Stimulated activated CD4-positive, alpha-beta T cell treated with anti-CD3 and anti-CD28 coated beads, Interleukin-2, amount 100 ng/mL, for 48 hours (primary cell): ENCODE data around the gene KANK3.
"Not testable (repeated sequence)": the region's sequence is repeated elsewhere in the genome, so short reads cannot be mapped to it uniquely, and the experiment has no call there.

Experiments used
- DNase-seq, 2 donors: peaks; one replicate each; pipeline ENCODE4 v3.0.0-alpha.2; 2020

Gene KANK3

DNA sequence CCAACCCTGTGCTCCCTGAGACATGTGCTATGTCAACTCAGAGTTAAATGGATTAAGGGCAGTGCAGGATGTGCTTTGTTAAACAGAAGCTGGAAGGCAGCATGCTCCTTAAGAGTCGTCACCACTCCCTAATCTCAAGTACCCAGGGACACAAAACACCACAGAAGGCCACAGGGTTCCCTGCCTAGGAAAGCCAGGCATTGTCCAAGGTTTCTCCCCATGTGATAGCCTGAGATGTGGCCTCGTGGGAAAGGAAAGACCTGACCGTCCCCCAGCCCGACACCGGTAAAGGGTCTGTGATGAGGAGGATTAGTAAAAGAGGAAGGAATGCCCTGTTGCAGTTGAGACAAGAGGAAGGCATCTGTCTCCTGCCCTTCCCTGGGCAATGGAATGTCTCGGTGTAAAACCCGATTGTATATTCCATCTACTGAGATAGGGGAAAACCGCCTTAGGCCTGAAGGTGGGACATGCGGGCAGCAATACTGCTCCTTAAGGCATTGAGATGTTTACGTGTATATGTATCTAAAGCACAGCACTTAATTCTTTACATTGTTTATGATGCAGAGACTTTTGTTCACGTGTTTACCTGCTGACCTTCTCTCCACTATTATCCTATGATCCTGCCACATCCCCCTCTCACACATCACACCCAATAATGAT lies 28.0 kb downstream of the KANK3 start:
- DNase-seq = not testable (repeated sequence)

DNA sequence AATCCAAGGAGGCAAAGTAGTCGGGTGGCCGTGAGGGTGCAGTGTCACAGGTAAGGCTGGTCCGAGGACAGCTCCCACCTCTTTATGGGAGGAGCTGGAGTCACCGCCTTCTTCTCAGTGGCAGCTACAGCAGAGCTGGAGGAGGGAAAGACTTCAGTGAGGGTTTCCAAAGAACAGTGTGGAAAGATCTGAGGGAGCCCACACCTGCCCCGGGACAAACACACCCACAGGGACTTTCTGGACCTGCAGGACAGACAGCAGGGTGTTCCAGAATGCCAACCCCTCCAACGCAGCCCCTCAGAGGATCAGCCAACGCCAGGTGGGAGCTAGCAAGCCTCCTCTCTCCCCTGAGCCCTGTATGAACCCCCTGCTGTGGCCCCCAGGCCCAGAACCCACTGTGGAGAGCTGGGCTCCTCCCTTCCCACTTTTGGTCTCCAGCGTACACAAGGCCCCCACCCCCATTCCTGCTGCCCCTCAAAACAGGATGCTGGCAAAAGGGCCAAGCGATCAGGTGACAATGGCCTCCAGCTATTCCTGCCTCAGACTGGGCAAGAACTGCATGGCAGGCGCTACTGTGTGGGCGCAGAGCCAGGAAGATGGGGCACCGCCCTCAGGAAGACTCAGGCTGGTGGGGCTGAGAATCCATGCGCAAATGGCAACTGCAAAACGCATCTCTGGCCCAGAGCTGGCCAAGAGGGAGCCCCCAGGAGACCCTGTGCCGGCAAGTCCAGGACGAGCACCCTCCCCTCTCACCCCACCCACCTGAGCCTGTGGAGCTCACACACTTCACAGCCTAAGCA lies 31.4 kb downstream of the KANK3 start:
- DNase-seq = no peak

DNA sequence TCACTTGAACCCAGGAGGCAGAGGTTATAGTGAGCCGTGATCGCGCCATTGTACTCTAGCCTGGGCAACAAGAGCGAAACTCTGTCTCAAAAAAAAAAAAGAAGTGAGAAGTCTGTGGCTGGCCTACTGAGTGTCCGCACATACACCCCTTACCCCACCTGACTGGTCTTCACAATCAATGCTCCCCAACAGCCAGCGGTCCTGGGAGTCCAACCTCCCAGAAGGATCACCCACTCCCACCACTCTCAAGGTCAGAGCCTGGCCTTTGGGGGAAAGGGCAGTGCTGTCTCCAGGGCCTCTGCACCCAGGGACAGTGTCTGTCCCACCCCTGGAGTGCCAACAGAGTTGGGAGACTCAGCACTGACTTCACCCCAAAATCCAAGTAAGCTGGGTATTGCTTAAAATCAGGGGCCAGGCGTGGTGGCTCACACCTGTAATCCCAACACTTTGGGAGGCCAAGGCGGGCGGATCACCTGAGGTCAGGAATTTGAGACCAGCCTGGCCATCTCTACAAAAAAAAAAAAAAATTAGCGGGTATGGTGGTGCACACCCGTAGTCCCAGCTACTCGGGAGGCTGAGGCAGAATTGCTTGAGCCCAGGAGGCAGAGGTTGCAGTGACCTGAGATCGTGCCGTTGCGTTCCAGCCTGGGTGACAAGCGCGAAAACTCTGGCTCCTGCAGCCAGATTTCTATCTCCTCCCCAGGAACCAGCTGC lies 32.6 kb downstream of the KANK3 start:
- DNase-seq = no peak

DNA sequence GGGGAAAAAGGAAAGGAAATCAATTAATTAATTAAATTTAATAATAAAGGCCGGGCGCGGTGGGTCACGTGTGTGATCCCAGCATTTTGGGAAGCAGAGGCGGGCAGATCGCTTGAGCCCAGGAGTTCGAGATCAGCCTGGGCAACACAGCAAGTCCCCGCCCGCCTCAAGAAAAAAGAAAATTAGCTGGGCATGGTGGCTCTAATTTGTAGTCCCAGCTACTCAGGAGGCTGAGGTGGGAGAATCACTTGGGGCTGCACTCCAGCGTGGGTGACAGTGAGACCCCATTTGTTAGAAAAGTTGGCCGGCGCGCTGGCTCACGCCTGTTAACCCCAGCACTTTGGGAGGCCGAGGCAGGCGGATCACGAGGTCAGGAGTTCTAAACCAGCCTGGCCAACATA lies 34.2 kb downstream of the KANK3 start:
- no peak for DNase-seq

DNA sequence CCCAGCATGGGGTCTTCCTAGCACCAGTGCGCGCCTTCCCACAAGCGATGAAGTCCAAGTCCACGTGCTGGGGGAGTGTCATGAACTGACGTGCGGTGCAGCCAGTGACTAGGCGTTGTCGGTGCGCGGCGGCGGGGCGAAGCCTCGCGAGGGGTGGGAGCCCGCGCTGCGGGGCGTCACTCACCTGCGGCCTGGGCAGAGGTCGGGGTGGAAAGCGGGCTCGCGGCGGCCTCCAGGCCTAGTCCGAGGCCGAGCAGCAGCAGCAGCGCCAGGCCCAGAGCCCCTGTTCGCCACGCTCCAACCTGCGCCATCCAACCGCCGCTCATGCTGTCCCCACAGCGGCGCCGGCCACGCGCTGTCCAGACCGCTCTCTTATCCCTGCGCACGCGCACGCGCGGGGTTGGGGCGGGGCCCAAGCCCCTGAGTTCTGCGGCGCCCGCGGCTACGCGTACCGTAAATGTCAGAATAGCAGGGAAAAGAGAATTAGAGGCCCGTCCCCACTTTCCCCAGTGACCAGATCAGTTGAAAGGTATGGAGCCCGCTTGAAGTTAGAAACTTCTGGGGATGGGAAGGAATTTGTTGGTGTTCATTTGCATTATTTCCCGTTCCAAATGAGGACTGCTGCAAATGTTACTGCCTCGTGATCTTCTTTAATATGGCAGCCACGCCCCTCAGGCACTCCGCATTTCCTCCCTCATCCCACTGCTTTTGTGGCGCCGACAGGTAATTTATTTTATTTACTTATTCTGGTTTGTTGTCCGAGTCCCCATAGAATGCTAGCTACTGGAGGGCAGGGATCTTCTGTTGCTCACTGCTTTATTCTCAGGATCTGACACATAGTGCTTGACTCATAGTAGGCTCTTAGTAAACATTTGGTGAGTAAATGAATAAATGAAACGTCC lies 34.8 kb downstream of the KANK3 start, which contains the start of gene CD320:
Gene CD320 (minus strand): TSS at position 394 of the 902 bp plus-strand sequence. CDS start 68 bp downstream, at position 326.
- peak; percentile 82 to 84 for DNase-seq

DNA sequence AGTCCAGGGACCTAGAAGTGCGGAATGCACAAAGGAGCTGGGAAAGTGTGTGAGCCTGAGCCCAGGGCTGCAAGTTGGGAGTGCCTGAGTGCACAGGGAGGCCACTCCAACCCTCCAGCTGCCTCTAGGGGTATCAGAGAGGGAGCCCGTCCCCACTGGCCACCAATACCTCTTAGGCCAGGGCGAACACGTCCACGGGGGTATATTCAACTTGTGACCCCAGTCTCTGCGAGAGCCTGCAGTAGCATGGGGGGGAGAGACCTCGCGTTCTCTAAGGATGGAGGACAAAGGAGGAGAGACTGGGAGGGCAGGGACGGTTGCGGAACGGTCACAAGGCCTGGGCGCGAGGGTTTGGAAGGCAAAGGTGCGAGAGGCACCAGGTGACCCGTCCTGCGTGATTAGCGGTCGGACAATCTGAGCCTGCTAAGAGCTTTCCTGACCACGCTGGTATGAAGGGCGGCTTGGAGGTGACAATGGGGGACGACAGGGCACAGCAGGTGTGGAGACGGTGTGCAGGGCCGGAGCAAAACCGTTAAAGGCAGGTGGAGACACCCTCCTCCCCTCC lies 35.6 kb downstream of the KANK3 start:
- DNase-seq = no peak

DNA sequence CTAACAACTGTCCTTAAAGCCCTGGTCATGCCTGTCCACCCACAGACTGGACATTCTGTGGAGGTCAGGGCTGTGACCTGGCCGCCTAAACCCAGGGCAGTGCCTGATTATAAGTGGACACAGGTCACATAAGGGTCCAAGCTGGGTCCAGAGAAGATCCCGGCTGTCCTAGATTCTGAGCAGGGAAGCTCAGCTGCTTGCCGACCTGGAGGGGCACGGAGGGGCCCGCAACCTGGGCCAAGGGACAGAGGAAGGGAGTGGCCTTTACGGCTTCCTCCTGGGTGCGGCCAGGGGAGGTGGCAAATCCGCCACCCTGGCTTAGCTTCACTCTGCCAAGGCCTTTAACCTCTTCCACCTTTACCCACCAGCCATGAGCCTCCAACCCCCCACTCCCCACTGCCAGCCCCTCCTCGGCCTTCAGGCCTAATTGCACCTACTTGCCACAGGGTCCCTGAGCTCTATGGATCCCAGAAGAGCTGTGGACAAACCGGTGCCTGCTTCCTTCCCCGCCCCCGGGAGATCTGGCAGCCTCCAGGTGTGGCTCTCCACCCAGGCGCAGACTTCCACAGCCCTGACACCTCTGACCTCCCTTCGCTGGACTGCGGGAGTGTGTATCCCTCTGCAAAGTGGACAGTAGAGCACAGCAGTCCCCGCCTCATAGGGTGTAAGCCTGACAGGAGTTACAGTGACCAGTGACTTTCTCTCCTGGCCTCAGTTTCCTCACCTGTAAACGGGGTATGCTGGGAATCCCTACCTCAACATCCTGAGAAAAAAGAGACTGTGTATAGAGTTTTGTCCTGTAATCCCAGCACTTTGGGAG lies 36.6 kb downstream of the KANK3 start:
- no peak for DNase-seq

DNA sequence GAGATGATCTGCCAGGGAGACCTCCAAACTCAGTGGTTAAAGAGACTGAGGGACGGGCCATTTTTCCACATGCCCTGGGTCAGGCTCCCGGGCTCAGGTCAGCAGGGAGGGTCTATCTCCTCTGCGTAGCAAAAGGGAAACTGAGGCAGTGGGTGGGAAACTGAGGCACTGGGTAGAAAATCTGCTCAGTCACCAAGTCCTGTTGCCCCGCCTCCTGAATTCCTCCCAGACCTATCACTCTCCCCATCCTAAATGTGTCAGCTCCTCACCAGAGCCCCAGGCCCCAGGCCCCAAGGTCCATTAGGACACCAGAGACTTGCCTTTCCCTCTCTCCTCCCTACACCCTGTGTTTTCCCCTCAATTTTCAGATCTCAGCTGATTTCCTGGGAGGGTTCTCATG lies 37.3 kb downstream of the KANK3 start:
- DNase-seq = no peak

DNA sequence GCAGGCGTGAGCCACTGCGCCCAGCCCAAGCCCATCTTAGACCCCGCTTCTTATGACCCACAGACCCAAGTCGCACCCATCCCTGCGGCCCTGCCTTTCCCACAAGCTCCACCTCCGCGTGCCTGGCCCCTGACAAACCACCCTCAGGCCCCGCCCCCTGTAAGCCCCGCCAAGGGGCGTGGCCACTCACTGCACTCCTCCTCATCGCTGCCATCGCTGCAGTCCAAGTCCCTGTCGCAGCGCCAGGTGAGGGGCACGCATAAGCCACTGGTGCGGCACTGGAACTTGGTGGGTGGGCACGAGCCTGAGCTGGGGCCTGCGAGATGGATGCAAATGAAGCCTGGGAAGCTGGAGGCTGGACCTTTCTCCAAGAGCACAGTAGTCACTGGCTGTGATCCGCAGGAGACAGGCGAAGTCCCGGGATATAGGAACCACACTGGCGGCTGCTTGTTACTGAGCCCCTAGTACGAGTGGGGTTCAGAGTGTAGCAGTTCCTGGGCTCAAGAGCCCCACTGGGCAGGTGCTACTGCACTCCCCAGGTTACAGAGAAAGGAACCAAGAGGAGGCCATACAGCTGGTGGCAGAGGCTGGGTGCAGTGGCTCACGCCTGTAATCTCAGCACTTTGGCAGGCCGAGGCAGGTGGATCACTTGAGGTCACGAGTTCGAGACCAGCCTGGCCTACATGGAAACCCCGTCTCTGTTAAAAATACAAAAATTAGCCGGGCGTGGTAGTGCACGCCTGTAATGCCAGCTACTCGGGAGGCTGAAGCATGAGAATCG lies 38.0 kb downstream of the KANK3 start:
- DNase-seq = peak in 1 of 2 donors; percentile 33

DNA sequence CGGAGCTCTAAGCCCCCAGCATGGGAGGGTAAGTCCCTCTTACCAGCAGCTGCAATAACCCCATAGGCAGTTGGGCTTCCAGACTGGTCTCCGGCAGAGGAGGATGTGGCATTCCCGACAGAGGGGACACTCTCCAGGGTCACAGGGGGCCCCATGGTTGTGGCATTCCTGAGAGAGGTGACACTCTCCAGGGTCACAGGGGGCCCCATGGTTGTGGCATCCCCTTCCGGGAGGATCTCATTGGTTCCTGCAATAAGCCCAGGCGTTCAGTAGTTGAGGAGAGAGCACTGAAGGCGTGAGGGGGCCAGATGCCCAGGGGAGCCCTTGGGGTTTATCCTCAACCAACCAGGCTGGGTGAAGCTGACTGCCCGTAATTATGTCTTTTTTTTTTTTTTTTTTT lies 40.3 kb downstream of the KANK3 start:
- no peak for DNase-seq

DNA sequence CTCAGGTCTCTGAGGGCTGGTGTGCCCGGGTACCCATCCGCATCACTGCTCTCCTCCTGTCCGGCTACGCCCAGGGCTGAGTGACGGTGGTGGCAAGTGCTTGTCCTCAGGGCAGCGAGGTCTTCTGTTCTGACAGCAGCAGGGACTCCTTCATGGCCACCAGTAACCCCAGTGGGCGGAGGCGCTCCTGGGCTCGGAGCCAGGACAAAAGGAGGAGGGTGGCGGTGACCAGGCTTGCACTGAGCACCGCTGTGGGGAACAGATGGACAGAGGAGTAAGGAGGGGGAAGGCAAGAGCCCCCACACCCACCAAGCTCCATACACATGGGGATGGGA lies 40.7 kb downstream of the KANK3 start:
- DNase-seq = no peak

DNA sequence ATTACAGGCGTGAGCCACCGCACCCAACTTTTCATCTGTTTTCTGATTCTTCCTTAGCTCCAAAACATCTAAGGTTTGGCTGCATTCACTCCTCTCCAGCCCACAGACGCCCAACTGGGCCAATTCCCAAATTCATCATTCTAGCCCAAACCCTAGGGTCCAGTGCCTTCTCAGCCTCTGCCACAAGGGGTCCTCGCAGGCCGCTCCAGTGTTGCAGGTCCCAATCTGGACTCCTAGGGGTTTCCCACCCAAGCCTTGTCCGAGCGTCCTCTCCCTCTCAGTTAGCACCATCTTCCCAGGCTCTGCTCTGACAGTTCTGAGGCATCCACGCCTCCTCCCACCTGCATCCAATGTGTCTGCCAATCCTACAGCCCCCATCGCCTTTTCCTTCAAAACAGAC lies 51.7 kb downstream of the KANK3 start:
- not testable (repeated sequence) for DNase-seq

DNA sequence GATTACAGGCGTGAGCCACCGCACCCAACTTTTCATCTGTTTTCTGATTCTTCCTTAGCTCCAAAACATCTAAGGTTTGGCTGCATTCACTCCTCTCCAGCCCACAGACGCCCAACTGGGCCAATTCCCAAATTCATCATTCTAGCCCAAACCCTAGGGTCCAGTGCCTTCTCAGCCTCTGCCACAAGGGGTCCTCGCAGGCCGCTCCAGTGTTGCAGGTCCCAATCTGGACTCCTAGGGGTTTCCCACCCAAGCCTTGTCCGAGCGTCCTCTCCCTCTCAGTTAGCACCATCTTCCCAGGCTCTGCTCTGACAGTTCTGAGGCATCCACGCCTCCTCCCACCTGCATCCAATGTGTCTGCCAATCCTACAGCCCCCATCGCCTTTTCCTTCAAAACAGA lies 66.6 kb downstream of the KANK3 start:
- not testable (repeated sequence) for DNase-seq
